ENCODE data around the gene ADPRM. TPM values are rescaled to one million over a fixed set of nuclear protein-coding genes. Genes with fewer than 3 reads are reported as not detected.
A peak's percentile ranks its signal among the peaks of the same experiment; 100 is the strongest.

The ADPRM gene, protein sequence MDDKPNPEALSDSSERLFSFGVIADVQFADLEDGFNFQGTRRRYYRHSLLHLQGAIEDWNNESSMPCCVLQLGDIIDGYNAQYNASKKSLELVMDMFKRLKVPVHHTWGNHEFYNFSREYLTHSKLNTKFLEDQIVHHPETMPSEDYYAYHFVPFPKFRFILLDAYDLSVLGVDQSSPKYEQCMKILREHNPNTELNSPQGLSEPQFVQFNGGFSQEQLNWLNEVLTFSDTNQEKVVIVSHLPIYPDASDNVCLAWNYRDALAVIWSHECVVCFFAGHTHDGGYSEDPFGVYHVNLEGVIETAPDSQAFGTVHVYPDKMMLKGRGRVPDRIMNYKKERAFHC
- polyA plus RNA-seq (2011; rRNA removed) (11.8 and 15.1 TPM in 2 replicates), polyA minus RNA-seq (2011; rRNA and poly(A)+ RNA removed) (5.4 and 6.6 TPM in 2 replicates)

- peak within 1 kb of the TSS; percentile 91 for H3K4me3 ChIP-seq (ENCODE audit: low read depth, low read length)
- peaks cover 4% of the 10 kb centered on the region; the same call in 1 of the 2 replicates for H3K9me3 ChIP-seq (ENCODE audit: control insufficient read depth, insufficient read depth, low read length)
- DNase-seq (ENCODE audit: low read depth, low spot score), result peak; percentile 80
- CTCF ChIA-PET, result interaction anchor here (1.5 to 4.5 kb wide), 4 partner anchors 13 to 51 kb away, joined by 7 to 22 read pairs (median 11); partner anchors contain the start of gene TMEM220
- H3K27me3 ChIP-seq (ENCODE audit: control insufficient read depth, insufficient read depth, low read length), result no peaks in the 10 kb centered on the region
- H3K27ac ChIP-seq (ENCODE audit: low read depth, low read length), result peak within 1 kb of the TSS; percentile 91
- POLR2A ChIA-PET, result interaction anchor here (0.7 kb wide), 1 partner anchor 15 kb away, joined by 3 read pairs; no protein-coding TSS in a partner anchor
- TF ChIP-seq, protein P1, sequence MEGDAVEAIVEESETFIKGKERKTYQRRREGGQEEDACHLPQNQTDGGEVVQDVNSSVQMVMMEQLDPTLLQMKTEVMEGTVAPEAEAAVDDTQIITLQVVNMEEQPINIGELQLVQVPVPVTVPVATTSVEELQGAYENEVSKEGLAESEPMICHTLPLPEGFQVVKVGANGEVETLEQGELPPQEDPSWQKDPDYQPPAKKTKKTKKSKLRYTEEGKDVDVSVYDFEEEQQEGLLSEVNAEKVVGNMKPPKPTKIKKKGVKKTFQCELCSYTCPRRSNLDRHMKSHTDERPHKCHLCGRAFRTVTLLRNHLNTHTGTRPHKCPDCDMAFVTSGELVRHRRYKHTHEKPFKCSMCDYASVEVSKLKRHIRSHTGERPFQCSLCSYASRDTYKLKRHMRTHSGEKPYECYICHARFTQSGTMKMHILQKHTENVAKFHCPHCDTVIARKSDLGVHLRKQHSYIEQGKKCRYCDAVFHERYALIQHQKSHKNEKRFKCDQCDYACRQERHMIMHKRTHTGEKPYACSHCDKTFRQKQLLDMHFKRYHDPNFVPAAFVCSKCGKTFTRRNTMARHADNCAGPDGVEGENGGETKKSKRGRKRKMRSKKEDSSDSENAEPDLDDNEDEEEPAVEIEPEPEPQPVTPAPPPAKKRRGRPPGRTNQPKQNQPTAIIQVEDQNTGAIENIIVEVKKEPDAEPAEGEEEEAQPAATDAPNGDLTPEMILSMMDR (IDR thresholded peaks at IDR 0.05; ENCODE audit: low read depth, low read length), result peak; percentile 56
These were observed at the start of gene ADPRM, which contains the start of gene SCO1 for GRCh38 chr17:10697092-10698081. ADPRM (plus strand) TSS chr17:10697594; CDS start chr17:10704927, 7,333 bp downstream. SCO1 (minus strand) TSS chr17:10697533; CDS start chr17:10697507, 26 bp downstream.

- H3K27me3 ChIP-seq (ENCODE audit: control insufficient read depth, insufficient read depth, low read length), result no peaks in the 10 kb centered on the region
- no peak for DNase-seq (ENCODE audit: low read depth, low spot score)
- CTCF ChIA-PET, result interaction anchor here (2.6 to 10.1 kb wide), 3 partner anchors 18 to 36 kb away, joined by 38 to 138 read pairs (median 45); no protein-coding TSS in a partner anchor
- TF ChIP-seq, protein P1 (IDR thresholded peaks at IDR 0.05; ENCODE audit: low read depth, low read length), result no peak
- no peak overlapping the region for H3K4me3 ChIP-seq (ENCODE audit: low read depth, low read length)
- no peaks in the 10 kb centered on the region for H3K9me3 ChIP-seq (ENCODE audit: control insufficient read depth, insufficient read depth, low read length)
- H3K27ac ChIP-seq (ENCODE audit: low read depth, low read length), result no peak overlapping the region
- POLR2A ChIA-PET, result no interaction called here
These were observed 49.0 kb upstream of the ADPRM start for GRCh38 chr17:10648381-10648780.

- no peaks in the 10 kb centered on the region for H3K9me3 ChIP-seq (ENCODE audit: control insufficient read depth, insufficient read depth, low read length)
- DNase-seq (ENCODE audit: low read depth, low spot score), result no peak
- ChIA-PET CTCF (interaction anchor here (0.7 to 2.1 kb wide), 7 partner anchors 9 to 196 kb away, joined by 3 to 9 read pairs (median 5); no protein-coding TSS in a partner anchor), POLR2A (no interaction called here)
- no peak overlapping the region for H3K27ac ChIP-seq (ENCODE audit: low read depth, low read length)
- no peak overlapping the region for H3K4me3 ChIP-seq (ENCODE audit: low read depth, low read length)
- TF ChIP-seq, protein P1 (IDR thresholded peaks at IDR 0.05; ENCODE audit: low read depth, low read length), result no peak
- H3K27me3 ChIP-seq (ENCODE audit: control insufficient read depth, insufficient read depth, low read length), result no peaks in the 10 kb centered on the region
These were observed 48.4 kb upstream of the ADPRM start for GRCh38 chr17:10648956-10649355.

- Histone ChIP-seq H3K27ac (ENCODE audit: low read depth, low read length) (no peak overlapping the region), H3K4me3 (ENCODE audit: low read depth, low read length) (no peak overlapping the region), H3K27me3 (ENCODE audit: control insufficient read depth, insufficient read depth, low read length) (no peaks in the 10 kb centered on the region), H3K9me3 (ENCODE audit: control insufficient read depth, insufficient read depth, low read length) (no peaks in the 10 kb centered on the region)
- no peak for DNase-seq (ENCODE audit: low read depth, low spot score)
- ChIA-PET CTCF (interaction anchor here (0.6 to 2.1 kb wide), 9 partner anchors 9 to 344 kb away, joined by 3 to 10 read pairs (median 5); no protein-coding TSS in a partner anchor), POLR2A (no interaction called here)
- TF ChIP-seq, protein P1 (IDR thresholded peaks at IDR 0.05; ENCODE audit: low read depth, low read length), result no peak
These were observed 47.8 kb upstream of the ADPRM start for GRCh38 chr17:10649602-10650001.
